Measurements from ENCODE around the gene PARD3B. TPM values are rescaled to one million over a fixed set of nuclear protein-coding genes. Genes with fewer than 3 reads are reported as not detected.

PARD3B gene
- total RNA-seq, 1 donor from 2014 or later, result 0.66 TPM

- no peaks in the 10 kb centered on the region for H3K4me1 Mint-ChIP-seq (ENCODE audit: low read depth, unreplicated experiment)
- H3K4me3 Mint-ChIP-seq (ENCODE audit: unreplicated experiment), result no peak overlapping the region
- DNase-seq, result no peak
- no peaks in the 10 kb centered on the region for H3K27me3 Mint-ChIP-seq (ENCODE audit: unreplicated experiment)
- H3K27ac Mint-ChIP-seq (ENCODE audit: unreplicated experiment), result no peak overlapping the region
- no peak for TF ChIP-seq CTCF (IDR thresholded peaks at IDR 0.05; ENCODE audit: partially characterized antibody, unreplicated experiment)
- H3K36me3 Mint-ChIP-seq (ENCODE audit: unreplicated experiment), result no peaks in the 10 kb centered on the region
- H3K9me3 Mint-ChIP-seq (ENCODE audit: unreplicated experiment), result no peaks in the 10 kb centered on the region
Observed at GRCh38 chr2:204632410-204632809, 87.1 kb downstream of the PARD3B start.

GRCh38 chr2:204634564-204634963 is 89.3 kb downstream of the PARD3B start:
- H3K4me3 Mint-ChIP-seq (ENCODE audit: unreplicated experiment), result no peak overlapping the region
- no peak overlapping the region for H3K27ac Mint-ChIP-seq (ENCODE audit: unreplicated experiment)
- H3K27me3 Mint-ChIP-seq (ENCODE audit: unreplicated experiment), result no peaks in the 10 kb centered on the region
- no peaks in the 10 kb centered on the region for H3K36me3 Mint-ChIP-seq (ENCODE audit: unreplicated experiment)
- H3K9me3 Mint-ChIP-seq (ENCODE audit: unreplicated experiment), result no peaks in the 10 kb centered on the region
- H3K4me1 Mint-ChIP-seq (ENCODE audit: low read depth, unreplicated experiment), result no peaks in the 10 kb centered on the region
- TF ChIP-seq CTCF (IDR thresholded peaks at IDR 0.05; ENCODE audit: partially characterized antibody, unreplicated experiment), result no peak
- no peak for DNase-seq

GRCh38 chr2:204635478-204635877 is 90.2 kb downstream of the PARD3B start:
- TF ChIP-seq CTCF (IDR thresholded peaks at IDR 0.05; ENCODE audit: partially characterized antibody, unreplicated experiment), result no peak
- Mint-ChIP-seq H3K9me3 (ENCODE audit: unreplicated experiment) (no peaks in the 10 kb centered on the region), H3K4me3 (ENCODE audit: unreplicated experiment) (no peak overlapping the region), H3K27me3 (ENCODE audit: unreplicated experiment) (peaks cover under 1% of the 10 kb centered on the region), H3K4me1 (ENCODE audit: low read depth, unreplicated experiment) (no peaks in the 10 kb centered on the region), H3K36me3 (ENCODE audit: unreplicated experiment) (no peaks in the 10 kb centered on the region), H3K27ac (ENCODE audit: unreplicated experiment) (no peak overlapping the region)
- no peak for DNase-seq

- DNase-seq, result no peak
- Mint-ChIP-seq H3K27me3 (ENCODE audit: unreplicated experiment) (peaks cover 1% of the 10 kb centered on the region), H3K4me3 (ENCODE audit: unreplicated experiment) (no peak overlapping the region), H3K4me1 (ENCODE audit: low read depth, unreplicated experiment) (no peaks in the 10 kb centered on the region), H3K9me3 (ENCODE audit: unreplicated experiment) (no peaks in the 10 kb centered on the region), H3K36me3 (ENCODE audit: unreplicated experiment) (no peaks in the 10 kb centered on the region), H3K27ac (ENCODE audit: unreplicated experiment) (no peak overlapping the region)
- no peak for TF ChIP-seq CTCF (IDR thresholded peaks at IDR 0.05; ENCODE audit: partially characterized antibody, unreplicated experiment)
Observed at GRCh38 chr2:204638471-204639194, 93.4 kb downstream of the PARD3B start.

GRCh38 chr2:204643326-204643725 is 98.1 kb downstream of the PARD3B start:
- Mint-ChIP-seq H3K9me3 (ENCODE audit: unreplicated experiment) (no peaks in the 10 kb centered on the region), H3K27ac (ENCODE audit: unreplicated experiment) (no peak overlapping the region), H3K36me3 (ENCODE audit: unreplicated experiment) (no peaks in the 10 kb centered on the region), H3K4me3 (ENCODE audit: unreplicated experiment) (no peak overlapping the region), H3K4me1 (ENCODE audit: low read depth, unreplicated experiment) (no peaks in the 10 kb centered on the region), H3K27me3 (ENCODE audit: unreplicated experiment) (peaks cover 1% of the 10 kb centered on the region)
- no peak for DNase-seq
- no peak for TF ChIP-seq CTCF (IDR thresholded peaks at IDR 0.05; ENCODE audit: partially characterized antibody, unreplicated experiment)
